WTC11 (cell line): ENCODE measurements around the gene CDK5R2. TPM values are rescaled to one million over a fixed set of nuclear protein-coding genes. Genes with fewer than 3 reads are reported as not detected.

Experiments
- ATAC-seq: fragments of 200-7000 bp; cut with Tn5 transposase; 2 replicates; pipeline ENCODE4 v1.10.0; 2021; ENCODE audit warnings: mild to moderate bottlenecking, moderate library complexity
- CTCF ChIA-PET: fragments of 300-600 bp; sonication (Branson Sonifier 250); formaldehyde crosslinking; loops from one replicate; lab custom pipeline; 2021; ENCODE audit warnings: antibody characterized with exemption; lab: Charles Lee
- POLR2A ChIA-PET: fragments of 350-600 bp; sonication (Branson Sonifier 250); formaldehyde crosslinking; loops from one replicate; lab custom pipeline; 2021; ENCODE audit warnings: antibody characterized with exemption; lab: Charles Lee
- DNase-seq: peaks from one replicate; pipeline ENCODE4 v3.0.0; 2021; ENCODE audit warnings: low spot score
- H3K27ac Mint-ChIP-seq: 2 replicates; pipeline ENCODE4 v1.8.0; 2021; ENCODE audit warnings: mixed read lengths
- H3K27me3 Mint-ChIP-seq: 2 replicates; pipeline ENCODE4 v1.8.0; 2021; ENCODE audit warnings: low read depth, mild to moderate bottlenecking, moderate library complexity, mixed read lengths
- H3K36me3 Mint-ChIP-seq: 2 replicates; pipeline ENCODE4 v1.8.0; 2021; ENCODE audit warnings: mixed read lengths
- H3K4me1 Mint-ChIP-seq: 2 replicates; pipeline ENCODE4 v1.8.0; 2022; ENCODE audit warnings: mixed read lengths
- H3K4me3 Mint-ChIP-seq: 2 replicates; pipeline ENCODE4 v1.8.0; 2021; ENCODE audit warnings: mild to moderate bottlenecking, moderate library complexity, mixed read lengths
- H3K9me3 Mint-ChIP-seq: 2 replicates; pipeline ENCODE4 v1.8.0; 2021; ENCODE audit warnings: mixed read lengths
- AFF4 ChIP-seq: sonication (generic); formaldehyde crosslinking; IDR thresholded peaks from 2 replicates; pipeline ENCODE4 v1.8.1; 2023; ENCODE audit warnings: mild to moderate bottlenecking, missing genetic modification reagents, borderline replicate concordance
- CDX4 ChIP-seq: fragments of 250-450 bp; sonication (Bioruptor Pico); IDR thresholded peaks from 2 replicates; pipeline ENCODE4 v1.9.0; 2021; ENCODE audit warnings: moderate library complexity, mild to moderate bottlenecking, inconsistent platforms, borderline replicate concordance
- CREM ChIP-seq: sonication (generic); formaldehyde crosslinking; IDR thresholded peaks from 2 replicates; pipeline ENCODE4 v1.8.1; 2022; ENCODE audit warnings: mild to moderate bottlenecking, missing genetic modification reagents, moderate library complexity
- CTCF ChIP-seq: fragments of 200-600 bp; IDR thresholded peaks from 2 replicates; pipeline ENCODE4 v1.8.0; 2022; ENCODE audit warnings: antibody characterized with exemption
- FOXP1 ChIP-seq: sonication (generic); formaldehyde crosslinking; IDR thresholded peaks from 2 replicates; pipeline ENCODE4 v1.8.0; 2022; ENCODE audit warnings: missing genetic modification reagents, mild to moderate bottlenecking, moderate library complexity, borderline replicate concordance
- GTF2I ChIP-seq: fragments of 250-450 bp; sonication (Bioruptor Pico); conservative IDR thresholded peaks from 2 replicates; pipeline ENCODE4 v1.4.0; 2021; ENCODE audit warnings: mild to moderate bottlenecking
- HMGXB4 ChIP-seq: sonication (generic); formaldehyde crosslinking; IDR thresholded peaks from 2 replicates; pipeline ENCODE4 v1.8.1; 2023; ENCODE audit warnings: mild to moderate bottlenecking, moderate library complexity, missing genetic modification reagents
- MAX ChIP-seq: sonication (generic); formaldehyde crosslinking; IDR thresholded peaks from 2 replicates; pipeline ENCODE4 v1.8.0; 2022; ENCODE audit warnings: mild to moderate bottlenecking, missing genetic modification reagents
- MLX ChIP-seq: sonication (generic); formaldehyde crosslinking; IDR thresholded peaks from 2 replicates; pipeline ENCODE4 v1.8.1; 2023; ENCODE audit warnings: mild to moderate bottlenecking, missing genetic modification reagents, moderate library complexity
- MYBL2 ChIP-seq: sonication (generic); formaldehyde crosslinking; IDR thresholded peaks from 2 replicates; pipeline ENCODE4 v1.8.1; 2023; ENCODE audit warnings: mild to moderate bottlenecking, moderate library complexity, missing genetic modification reagents
- NR1H2 ChIP-seq: sonication (generic); formaldehyde crosslinking; IDR thresholded peaks from 2 replicates; pipeline ENCODE4 v1.9.0; 2021; ENCODE audit warnings: mild to moderate bottlenecking, moderate library complexity, missing genetic modification reagents
- NR3C1 ChIP-seq: sonication (generic); formaldehyde crosslinking; conservative IDR thresholded peaks from 2 replicates; pipeline ENCODE4 v1.8.1; 2023; ENCODE audit warnings: low read depth, mild to moderate bottlenecking, missing genetic modification reagents
- RORB ChIP-seq: fragments of 250-450 bp; sonication (Bioruptor Pico); IDR thresholded peaks from 2 replicates; pipeline ENCODE4 v1.9.0; 2021; ENCODE audit warnings: mild to moderate bottlenecking
- SMAD4 ChIP-seq: sonication (generic); formaldehyde crosslinking; IDR thresholded peaks from 2 replicates; pipeline ENCODE4 v1.8.0; 2022; ENCODE audit warnings: mild to moderate bottlenecking, missing genetic modification reagents
- SP1 ChIP-seq: sonication (generic); formaldehyde crosslinking; conservative IDR thresholded peaks from 2 replicates; pipeline ENCODE4 v1.8.1; 2022; ENCODE audit warnings: missing genetic modification reagents
- TCF7 ChIP-seq: sonication (generic); formaldehyde crosslinking; IDR thresholded peaks from 2 replicates; pipeline ENCODE4 v1.8.0; 2022; ENCODE audit warnings: mild to moderate bottlenecking, low read depth, missing genetic modification reagents, moderate library complexity
- TEAD4 ChIP-seq: sonication (generic); formaldehyde crosslinking; IDR thresholded peaks from 2 replicates; pipeline ENCODE4 v1.8.0; 2022; ENCODE audit warnings: mild to moderate bottlenecking, missing genetic modification reagents
- TP53 ChIP-seq: sonication (generic); formaldehyde crosslinking; IDR thresholded peaks from 2 replicates; pipeline ENCODE4 v1.8.1; 2023; ENCODE audit warnings: mild to moderate bottlenecking, missing genetic modification reagents
- USF2 ChIP-seq: sonication (generic); formaldehyde crosslinking; IDR thresholded peaks from 2 replicates; pipeline ENCODE4 v1.8.1; 2023; ENCODE audit warnings: mild to moderate bottlenecking, missing genetic modification reagents, moderate library complexity
- ZBTB21 ChIP-seq: sonication (generic); formaldehyde crosslinking; IDR thresholded peaks from 2 replicates; pipeline ENCODE4 v1.8.1; 2023; ENCODE audit warnings: mild to moderate bottlenecking, missing genetic modification reagents, borderline replicate concordance
- ZNF121 ChIP-seq: sonication (generic); formaldehyde crosslinking; IDR thresholded peaks from 2 replicates; pipeline ENCODE4 v1.8.0; 2023; ENCODE audit warnings: missing genetic modification reagents
- ZNF219 ChIP-seq: sonication (generic); formaldehyde crosslinking; IDR thresholded peaks from 2 replicates; pipeline ENCODE4 v1.8.0; 2023; ENCODE audit warnings: missing genetic modification reagents, mild to moderate bottlenecking, borderline replicate concordance
- ZNF396 ChIP-seq: fragments of 250-450 bp; sonication (Bioruptor Pico); IDR thresholded peaks from 2 replicates; pipeline ENCODE4 v1.8.0; 2021; ENCODE audit warnings: mild to moderate bottlenecking, moderate library complexity, borderline replicate concordance
- ZNF423 ChIP-seq: fragments of 250-450 bp; sonication (Bioruptor Pico); IDR thresholded peaks from 2 replicates; pipeline ENCODE4 v2.1.2; 2022; ENCODE audit warnings: mild to moderate bottlenecking, moderate library complexity
- ZNF512 ChIP-seq: sonication (generic); formaldehyde crosslinking; IDR thresholded peaks from 2 replicates; pipeline ENCODE4 v1.8.1; 2022; ENCODE audit warnings: missing genetic modification reagents, borderline replicate concordance
- total RNA-seq: library from RNA; stranded (reverse); gene quantifications from 3 replicates; pipeline ENCODE4 v1.2.3, GENCODE V29; 2021

Gene CDK5R2
- total RNA-seq, 1 experiment from 2014 or later, result 0.26 TPM

GRCh38 chr2:218991674-218992168, 32.3 kb downstream of the CDK5R2 start:
- no peak overlapping the region for H3K4me3 Mint-ChIP-seq
- H3K4me1 Mint-ChIP-seq, result peaks cover 6% of the 10 kb centered on the region
- H3K36me3 Mint-ChIP-seq, result no peaks in the 10 kb centered on the region
- TF ChIP-seq AFF4 (CRISPR knock-in tag) (no peak), MAX (no peak), ZNF219 (CRISPR knock-in tag) (no peak), SMAD4 (CRISPR knock-in tag) (0 out of 2 replicates have a peak, but pooled peaks have one; percentile 12), CDX4 (no peak), NR3C1 (CRISPR knock-in tag) (no peak), TEAD4 (0 out of 2 replicates have a peak, but pooled peaks have one; percentile 66), TP53 (CRISPR knock-in tag) (no peak), SP1 (CRISPR knock-in tag) (no peak)
- ChIA-PET POLR2A (no interaction called here), CTCF (interaction anchor here (1.0 to 10.6 kb wide), 5 partner anchors 9 to 114 kb away, joined by 3 to 158 read pairs (median 4); partner anchors contain the start of gene FEV)
- DNase-seq (no peak), ATAC-seq (no peak)
- no peaks in the 10 kb centered on the region for H3K9me3 Mint-ChIP-seq
- peaks cover 100% of the 10 kb centered on the region for H3K27me3 Mint-ChIP-seq
- H3K27ac Mint-ChIP-seq, result no peak overlapping the region

GRCh38 chr2:218992196-218992595, 32.7 kb downstream of the CDK5R2 start:
- CTCF ChIA-PET, result interaction anchor here (1.0 to 10.6 kb wide), 5 partner anchors 10 to 115 kb away, joined by 3 to 158 read pairs (median 4); partner anchors contain the start of gene FEV
- H3K27ac Mint-ChIP-seq, result no peak overlapping the region
- no peaks in the 10 kb centered on the region for H3K36me3 Mint-ChIP-seq
- POLR2A ChIA-PET, result no interaction called here
- ATAC-seq, result no peak
- H3K4me1 Mint-ChIP-seq, result peaks cover 6% of the 10 kb centered on the region
- no peaks in the 10 kb centered on the region for H3K9me3 Mint-ChIP-seq
- H3K4me3 Mint-ChIP-seq, result no peak overlapping the region
- no peak for DNase-seq
- H3K27me3 Mint-ChIP-seq, result peaks cover 100% of the 10 kb centered on the region
- no peak for TF ChIP-seq NR1H2 (CRISPR knock-in tag)
- no peak for TF ChIP-seq CTCF
- TF ChIP-seq USF2 (CRISPR knock-in tag), result no peak
- TF ChIP-seq FOXP1, result no peak
- no peak for TF ChIP-seq TCF7 (CRISPR knock-in tag)
- no peak for TF ChIP-seq GTF2I (CRISPR knock-in tag)
- no peak for TF ChIP-seq ZBTB21 (CRISPR knock-in tag)
- TF ChIP-seq ZNF121 (CRISPR knock-in tag), result no peak
- TF ChIP-seq CREM (CRISPR knock-in tag), result no peak
- TF ChIP-seq MYBL2 (CRISPR knock-in tag), result no peak
- no peak for TF ChIP-seq HMGXB4 (CRISPR knock-in tag)
- TF ChIP-seq RORB (CRISPR knock-in tag), result no peak
- no peak for TF ChIP-seq NR3C1 (CRISPR knock-in tag)
- no peak for TF ChIP-seq ZNF512 (CRISPR knock-in tag)
- TF ChIP-seq ZNF423, result no peak
- no peak for TF ChIP-seq MLX (CRISPR knock-in tag)
- TF ChIP-seq ZNF396, result no peak
